OCI-LY3 (cell line): ENCODE results near the gene ZFAND2A.

Experiments
- EZH2phosphoT487 ChIP-seq: fragments of 200-600 bp; shearing (Covaris generic); IDR thresholded peaks from 2 replicates; pipeline ENCODE4 v1.6.1; 2018; ENCODE audit warnings: antibody characterized with exemption, mixed run types, low read depth
- TF ChIP-seq, protein P1 (sequence below): fragments of 200-600, 300-600 bp; sonication (generic); IDR thresholded peaks from 2 replicates; pipeline ENCODE4 v1.5.1; 2014; ENCODE audit warnings: antibody characterized with exemption, low read length, low read depth

DNA sequence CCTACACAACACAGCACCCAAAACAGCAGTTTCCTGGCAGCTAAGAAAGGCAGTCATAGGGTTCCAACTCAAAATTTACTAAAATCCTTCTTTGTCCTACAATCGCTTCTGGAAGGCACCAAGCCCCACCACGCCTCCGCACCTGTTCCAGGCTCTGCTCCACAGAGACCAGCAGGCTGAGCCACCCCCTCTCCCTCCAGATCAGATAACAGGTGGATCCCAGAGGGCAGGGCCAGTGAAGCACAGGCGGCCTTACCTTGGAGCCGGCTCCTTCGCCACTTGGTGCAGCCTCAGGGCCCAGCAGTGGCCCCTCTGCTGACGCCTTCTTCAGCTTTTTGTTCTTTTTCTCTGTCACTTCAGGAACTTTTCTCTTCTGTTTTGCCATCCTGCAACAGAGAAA lies 33.0 kb downstream of the ZFAND2A start:
- TF ChIP-seq, protein P1, sequence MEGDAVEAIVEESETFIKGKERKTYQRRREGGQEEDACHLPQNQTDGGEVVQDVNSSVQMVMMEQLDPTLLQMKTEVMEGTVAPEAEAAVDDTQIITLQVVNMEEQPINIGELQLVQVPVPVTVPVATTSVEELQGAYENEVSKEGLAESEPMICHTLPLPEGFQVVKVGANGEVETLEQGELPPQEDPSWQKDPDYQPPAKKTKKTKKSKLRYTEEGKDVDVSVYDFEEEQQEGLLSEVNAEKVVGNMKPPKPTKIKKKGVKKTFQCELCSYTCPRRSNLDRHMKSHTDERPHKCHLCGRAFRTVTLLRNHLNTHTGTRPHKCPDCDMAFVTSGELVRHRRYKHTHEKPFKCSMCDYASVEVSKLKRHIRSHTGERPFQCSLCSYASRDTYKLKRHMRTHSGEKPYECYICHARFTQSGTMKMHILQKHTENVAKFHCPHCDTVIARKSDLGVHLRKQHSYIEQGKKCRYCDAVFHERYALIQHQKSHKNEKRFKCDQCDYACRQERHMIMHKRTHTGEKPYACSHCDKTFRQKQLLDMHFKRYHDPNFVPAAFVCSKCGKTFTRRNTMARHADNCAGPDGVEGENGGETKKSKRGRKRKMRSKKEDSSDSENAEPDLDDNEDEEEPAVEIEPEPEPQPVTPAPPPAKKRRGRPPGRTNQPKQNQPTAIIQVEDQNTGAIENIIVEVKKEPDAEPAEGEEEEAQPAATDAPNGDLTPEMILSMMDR: no peak
- no peak for TF ChIP-seq EZH2phosphoT487
